ENCODE measurements around the gene VIPR1. TPM values are rescaled to one million over a fixed set of nuclear protein-coding genes. Genes with fewer than 3 reads are reported as not detected.
A peak's percentile ranks its signal among the peaks of the same experiment; 100 is the strongest.

The VIPR1 gene
- total and polyA plus RNA-seq, 4 donors: 2.3 to 41.8 (median 14.6) TPM

- Histone ChIP-seq H3K4me3 (ENCODE audit: low read depth in 1 of 3, low read length in 3 of 3) (no peak overlapping the region), H3K36me3 (ENCODE audit: control insufficient read depth in 4 of 4, insufficient read depth in 3 of 4, low read depth in 1 of 4, low read length in 3 of 4) (no peaks in the 10 kb centered on the region), H3K9me3 (ENCODE audit: control insufficient read depth in 4 of 4, low read length in 3 of 4) (no peaks in the 10 kb centered on the region), H3K4me1 (ENCODE audit: control insufficient read depth in 4 of 4, insufficient read depth in 4 of 4, low read length in 3 of 4) (peaks cover 0 to 10% (median under 1%) of the 10 kb centered on the region in 4 donors), H3K27me3 (ENCODE audit: control insufficient read depth in 4 of 4, insufficient read depth in 4 of 4, low read length in 3 of 4) (no peaks in the 10 kb centered on the region), H3K9ac (ENCODE audit: low read depth in 1 of 2, low read length in 2 of 2) (no peak overlapping the region), H3K27ac (ENCODE audit: low read depth in 1 of 2, low read length in 2 of 2) (peak overlapping the region in 1 of 2 donors; percentile 15)
- TF ChIP-seq SP1 (IDR thresholded peaks at IDR 0.05) (no peak), ATF3 (IDR thresholded peaks at IDR 0.05) (no peak), FOXA2 (IDR thresholded peaks at IDR 0.05) (no peak), FOXA1 (IDR thresholded peaks at IDR 0.05) (no peak), EGR1 (IDR thresholded peaks at IDR 0.05; ENCODE audit: low read depth in 2 of 2) (no peak), NR2F2 (IDR thresholded peaks at IDR 0.05) (no peak), REST (IDR thresholded peaks at IDR 0.05) (no peak), TAF1 (conservative IDR thresholded peaks at IDR 0.05) (no peak), HNF4G (IDR thresholded peaks at IDR 0.05) (no peak), JUND (IDR thresholded peaks at IDR 0.05) (no peak), GABPA (IDR thresholded peaks at IDR 0.05 in 1 of 2, conservative IDR thresholded peaks at IDR 0.05 in 1 of 2) (no peak), YY1 (IDR thresholded peaks at IDR 0.05) (no peak)
- TF ChIP-seq, protein P1, sequence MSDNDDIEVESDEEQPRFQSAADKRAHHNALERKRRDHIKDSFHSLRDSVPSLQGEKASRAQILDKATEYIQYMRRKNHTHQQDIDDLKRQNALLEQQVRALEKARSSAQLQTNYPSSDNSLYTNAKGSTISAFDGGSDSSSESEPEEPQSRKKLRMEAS (IDR thresholded peaks at IDR 0.05): no peak
- TF ChIP-seq, protein P2, sequence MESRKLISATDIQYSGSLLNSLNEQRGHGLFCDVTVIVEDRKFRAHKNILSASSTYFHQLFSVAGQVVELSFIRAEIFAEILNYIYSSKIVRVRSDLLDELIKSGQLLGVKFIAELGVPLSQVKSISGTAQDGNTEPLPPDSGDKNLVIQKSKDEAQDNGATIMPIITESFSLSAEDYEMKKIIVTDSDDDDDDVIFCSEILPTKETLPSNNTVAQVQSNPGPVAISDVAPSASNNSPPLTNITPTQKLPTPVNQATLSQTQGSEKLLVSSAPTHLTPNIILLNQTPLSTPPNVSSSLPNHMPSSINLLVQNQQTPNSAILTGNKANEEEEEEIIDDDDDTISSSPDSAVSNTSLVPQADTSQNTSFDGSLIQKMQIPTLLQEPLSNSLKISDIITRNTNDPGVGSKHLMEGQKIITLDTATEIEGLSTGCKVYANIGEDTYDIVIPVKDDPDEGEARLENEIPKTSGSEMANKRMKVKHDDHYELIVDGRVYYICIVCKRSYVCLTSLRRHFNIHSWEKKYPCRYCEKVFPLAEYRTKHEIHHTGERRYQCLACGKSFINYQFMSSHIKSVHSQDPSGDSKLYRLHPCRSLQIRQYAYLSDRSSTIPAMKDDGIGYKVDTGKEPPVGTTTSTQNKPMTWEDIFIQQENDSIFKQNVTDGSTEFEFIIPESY (IDR thresholded peaks at IDR 0.05): no peak
- DNase-seq (ENCODE audit: low spot score): no peak
- WGBS: 78% methylated on average over 2 of the region's 2 CpGs
These were observed 9.3 kb downstream of the VIPR1 start for GRCh38 chr3:42511736-42512135.

DNA sequence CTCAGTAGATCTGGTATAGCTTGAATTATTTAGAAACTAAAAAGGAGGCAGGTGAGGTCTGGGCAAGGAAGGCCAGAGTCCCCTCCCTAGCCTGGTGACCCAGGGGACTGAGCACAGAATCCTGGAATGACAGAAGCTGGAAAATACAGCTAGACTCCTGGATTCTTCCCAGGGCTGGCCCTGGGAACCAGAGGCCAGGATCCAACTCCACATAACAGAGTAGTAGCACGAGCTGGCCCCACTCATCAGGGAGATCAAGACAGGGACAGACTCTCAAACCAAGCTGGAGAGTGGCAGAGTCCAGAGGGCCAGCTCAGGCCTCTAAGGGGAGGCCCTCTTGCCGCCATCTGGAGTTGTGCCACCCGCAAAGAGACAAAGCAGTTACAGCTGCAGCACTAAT is 10.7 kb downstream of the VIPR1 start:
- TF ChIP-seq TAF1 (conservative IDR thresholded peaks at IDR 0.05) (no peak), NR2F2 (IDR thresholded peaks at IDR 0.05) (no peak), HNF4G (IDR thresholded peaks at IDR 0.05) (no peak), RAD21 (IDR thresholded peaks at IDR 0.05) (no peak), YY1 (IDR thresholded peaks at IDR 0.05) (no peak), EGR1 (IDR thresholded peaks at IDR 0.05; ENCODE audit: low read depth in 2 of 2) (no peak), FOXA1 (IDR thresholded peaks at IDR 0.05) (no peak), SP1 (IDR thresholded peaks at IDR 0.05) (no peak), RXRA (IDR thresholded peaks at IDR 0.05) (no peak)
- TF ChIP-seq, protein P2 (IDR thresholded peaks at IDR 0.05): no peak
- Histone ChIP-seq H3K27me3 (ENCODE audit: control insufficient read depth in 4 of 4, insufficient read depth in 4 of 4, low read length in 3 of 4) (no peaks in the 10 kb centered on the region), H3K9ac (ENCODE audit: low read depth in 1 of 2, low read length in 2 of 2) (no peak overlapping the region), H3K4me1 (ENCODE audit: control insufficient read depth in 4 of 4, insufficient read depth in 4 of 4, low read length in 3 of 4) (peaks cover 0 to 17% (median 8%) of the 10 kb centered on the region in 4 donors), H3K4me3 (ENCODE audit: low read depth in 1 of 3, low read length in 3 of 3) (no peak overlapping the region), H3K9me3 (ENCODE audit: control insufficient read depth in 4 of 4, low read length in 3 of 4) (no peaks in the 10 kb centered on the region), H3K36me3 (ENCODE audit: control insufficient read depth in 4 of 4, insufficient read depth in 3 of 4, low read depth in 1 of 4, low read length in 3 of 4) (no peaks in the 10 kb centered on the region), H3K27ac (ENCODE audit: low read depth in 1 of 2, low read length in 2 of 2) (no peak overlapping the region)
- DNase-seq (ENCODE audit: low spot score): no peak
- 91% methylated on average over 3 of the region's 3 CpGs for WGBS
